Effector memory CD8-positive, alpha-beta T cell (primary cell): ENCODE results near the gene DPP6.

ENCODE experiments used
- ATAC-seq: fragments of 150-1000 bp; cut with Tn5 transposase; replicated peaks from 2 replicates; pipeline ENCODE4 v1.10.0; 2021; ENCODE audit warnings: mild to moderate bottlenecking, moderate library complexity
- DNase-seq, 3 experiments: peaks; one replicate each; pipeline ENCODE4 v3.0.0; 2021
- H3K27ac Mint-ChIP-seq, 2 donors: one replicate each; pipeline ENCODE4 v1.8.0; 2022; ENCODE audit warnings: mild to moderate bottlenecking in 2 of 2, mixed read lengths in 2 of 2, moderate library complexity in 2 of 2
- H3K27me3 Mint-ChIP-seq, 2 donors: one replicate each; pipeline ENCODE4 v1.8.0; 2022; ENCODE audit warnings: mixed read lengths in 2 of 2
- H3K36me3 Mint-ChIP-seq: one replicate; pipeline ENCODE4 v1.8.0; 2022; ENCODE audit warnings: mild to moderate bottlenecking, moderate library complexity, mixed read lengths; ENCODE audit not compliant: insufficient read depth
- H3K4me1 Mint-ChIP-seq, 2 donors: one replicate each; pipeline ENCODE4 v1.8.0; 2022; ENCODE audit warnings: low read depth in 2 of 2, mixed read lengths in 2 of 2
- H3K4me3 Mint-ChIP-seq, 2 donors: one replicate each; pipeline ENCODE4 v1.8.0; 2022; ENCODE audit warnings: mild to moderate bottlenecking in 2 of 2, mixed read lengths in 2 of 2, moderate library complexity in 2 of 2
- H3K9me3 Mint-ChIP-seq, 2 donors: one replicate each; pipeline ENCODE4 v1.8.0; 2022; ENCODE audit warnings: mixed read lengths in 2 of 2

The DPP6 gene

DNA sequence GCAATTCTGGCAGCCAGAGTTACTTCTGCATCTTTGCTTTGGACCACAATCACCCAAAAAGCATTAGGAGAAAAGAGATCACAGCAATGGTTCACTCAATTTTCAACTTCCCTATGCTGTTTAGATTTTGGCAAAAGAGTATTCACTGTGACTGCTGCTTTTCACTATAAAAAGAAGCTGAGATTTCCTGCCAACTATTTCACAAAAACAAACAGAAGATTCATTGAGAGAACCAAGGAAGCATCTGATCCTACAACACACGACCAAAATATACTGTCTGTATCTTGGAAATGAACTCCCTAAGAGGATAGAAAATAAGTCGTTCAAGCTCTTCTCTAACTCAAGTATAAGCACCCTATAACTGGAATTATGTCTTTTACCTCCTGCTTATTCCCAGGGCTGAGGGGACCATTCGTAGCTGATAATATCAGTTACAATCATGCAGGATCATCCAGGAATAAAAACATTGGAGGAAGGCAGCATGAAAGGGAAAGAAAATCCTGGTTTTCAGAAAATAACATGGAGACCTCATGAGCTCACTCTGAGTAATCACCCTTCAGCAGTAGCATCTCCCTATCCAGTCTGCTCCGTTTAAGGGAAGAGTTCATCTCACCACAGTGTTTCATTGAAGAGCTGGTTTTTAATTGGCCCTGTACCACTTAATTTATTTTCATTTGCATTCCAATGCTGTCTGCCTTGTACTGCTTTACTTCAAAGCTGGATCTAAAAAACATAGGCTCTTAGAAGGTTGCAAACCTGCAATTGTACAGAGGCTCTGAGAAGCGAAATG is 694.6 kb downstream of the DPP6 start:
- no peak overlapping the region for H3K27ac Mint-ChIP-seq
- ATAC-seq (no peak), DNase-seq (no peak)
- H3K36me3 Mint-ChIP-seq: peaks cover 2% of the 10 kb centered on the region
- H3K9me3 Mint-ChIP-seq: peaks cover 0 to 2% of the 10 kb centered on the region in 2 donors
- peaks cover 5 to 38% of the 10 kb centered on the region in 2 donors for H3K27me3 Mint-ChIP-seq
- peaks cover 0 to 1% of the 10 kb centered on the region in 2 donors for H3K4me1 Mint-ChIP-seq
- H3K4me3 Mint-ChIP-seq: no peak overlapping the region

DNA sequence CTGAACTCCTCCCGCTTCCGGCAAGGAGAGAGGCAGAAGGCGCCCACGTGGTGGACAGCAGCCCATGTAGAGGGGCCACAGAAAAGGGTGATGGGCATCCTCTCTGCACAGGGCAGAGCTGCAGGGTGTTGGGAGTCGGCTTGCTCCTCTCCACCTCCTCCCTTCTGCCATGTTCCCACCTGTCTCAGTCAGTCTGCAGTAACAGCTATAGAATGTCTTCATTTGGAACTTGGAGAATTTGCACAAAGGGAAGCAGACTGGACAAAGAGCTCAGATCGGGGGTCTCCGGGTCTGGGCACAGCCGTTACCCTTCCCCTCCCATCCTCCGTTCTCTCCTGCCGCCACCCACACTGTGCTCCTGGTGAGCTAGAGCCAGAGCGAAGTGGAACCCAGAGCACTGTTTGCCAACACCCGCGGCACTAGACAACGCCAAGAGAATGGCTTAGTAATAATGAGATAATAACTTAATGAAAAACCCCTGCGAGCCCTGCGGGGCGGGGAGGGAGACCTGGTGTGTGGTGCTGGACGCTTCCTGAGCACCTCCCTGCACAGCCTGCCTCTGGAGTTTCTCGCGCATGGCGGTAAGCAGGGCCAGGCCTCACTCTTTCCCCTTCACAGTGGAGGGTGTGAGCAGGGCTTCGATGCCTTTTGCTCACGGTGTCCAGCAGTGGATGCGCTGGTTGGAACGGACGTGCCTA is 696.0 kb downstream of the DPP6 start:
- Mint-ChIP-seq H3K9me3 (peaks cover 0 to 2% of the 10 kb centered on the region in 2 donors), H3K27ac (no peak overlapping the region), H3K4me1 (peaks cover 0 to 1% of the 10 kb centered on the region in 2 donors), H3K4me3 (no peak overlapping the region), H3K36me3 (no peaks in the 10 kb centered on the region), H3K27me3 (peaks cover 2 to 31% of the 10 kb centered on the region in 2 donors)
- DNase-seq: no peak
- no peak for ATAC-seq

DNA sequence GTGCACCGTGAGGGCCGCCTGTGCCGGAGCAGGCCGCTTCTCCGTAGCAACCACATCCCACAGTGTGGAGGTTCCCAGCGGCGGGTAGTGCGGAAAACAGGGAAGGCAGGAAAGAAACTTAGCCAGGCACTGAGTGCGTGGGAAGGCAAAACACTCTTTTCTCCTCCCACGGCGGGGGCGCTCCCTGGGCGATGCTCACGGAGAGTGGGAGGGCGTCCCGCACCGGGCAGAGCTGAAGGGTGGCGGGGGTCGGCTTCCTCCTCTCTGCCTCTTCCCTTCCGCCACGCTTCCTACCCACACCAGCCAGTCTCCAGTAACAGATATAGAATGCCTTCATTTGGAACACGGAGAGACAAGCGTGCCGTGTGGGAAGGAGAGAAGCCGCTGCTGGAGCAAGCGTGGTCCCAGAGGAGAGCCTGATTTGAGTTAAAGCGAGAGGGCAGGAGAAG is 698.2 kb downstream of the DPP6 start:
- DNase-seq (no peak), ATAC-seq (no peak)
- no peaks in the 10 kb centered on the region for H3K36me3 Mint-ChIP-seq
- H3K27ac Mint-ChIP-seq: no peak overlapping the region
- H3K4me1 Mint-ChIP-seq: peaks cover 0 to 1% of the 10 kb centered on the region in 2 donors
- H3K27me3 Mint-ChIP-seq: peaks cover 0 to 31% of the 10 kb centered on the region in 2 donors
- peaks cover 0 to 2% of the 10 kb centered on the region in 2 donors for H3K9me3 Mint-ChIP-seq
- H3K4me3 Mint-ChIP-seq: no peak overlapping the region

DNA sequence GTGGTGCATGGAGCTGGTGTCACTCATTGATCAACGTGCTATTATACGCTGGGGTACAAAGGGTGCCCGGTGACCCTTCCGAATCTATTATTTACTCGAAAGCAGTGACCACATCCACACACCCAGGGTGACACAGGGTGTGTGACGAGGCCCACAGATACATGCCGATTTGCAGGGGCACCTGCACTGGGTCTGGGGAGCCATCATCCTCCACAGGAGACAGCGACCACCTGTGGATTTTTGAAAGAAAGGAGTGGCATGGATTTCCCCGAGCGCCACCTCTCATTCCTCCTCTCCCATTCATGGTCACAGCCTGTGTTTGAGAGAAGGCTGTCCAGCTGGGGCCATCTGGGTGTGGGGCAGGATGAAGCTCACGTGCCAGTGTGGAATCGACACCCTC is 701.0 kb downstream of the DPP6 start:
- H3K4me1 Mint-ChIP-seq: no peaks in the 10 kb centered on the region
- H3K36me3 Mint-ChIP-seq: no peaks in the 10 kb centered on the region
- DNase-seq: no peak
- no peak for ATAC-seq
- H3K27ac Mint-ChIP-seq: no peak overlapping the region
- peaks cover 0 to 24% of the 10 kb centered on the region in 2 donors for H3K27me3 Mint-ChIP-seq
- H3K9me3 Mint-ChIP-seq: peaks cover 6 to 8% of the 10 kb centered on the region in 2 donors
- no peak overlapping the region for H3K4me3 Mint-ChIP-seq

- no peak overlapping the region for H3K27ac Mint-ChIP-seq
- peaks cover 6 to 8% of the 10 kb centered on the region in 2 donors for H3K9me3 Mint-ChIP-seq
- ATAC-seq (no peak), DNase-seq (no peak)
- H3K36me3 Mint-ChIP-seq: peaks cover 4% of the 10 kb centered on the region
- H3K27me3 Mint-ChIP-seq: no peaks in the 10 kb centered on the region
- no peaks in the 10 kb centered on the region for H3K4me1 Mint-ChIP-seq
- H3K4me3 Mint-ChIP-seq: no peak overlapping the region
These were observed 705.6 kb downstream of the DPP6 start for GRCh38 chr7:154757756-154758155.

GRCh38 chr7:154759989-154760388 is 707.8 kb downstream of the DPP6 start:
- ATAC-seq (no peak), DNase-seq (no peak)
- peaks cover 6 to 8% of the 10 kb centered on the region in 2 donors for H3K9me3 Mint-ChIP-seq
- H3K4me3 Mint-ChIP-seq: no peak overlapping the region
- H3K27ac Mint-ChIP-seq: no peak overlapping the region
- peaks cover 4% of the 10 kb centered on the region for H3K36me3 Mint-ChIP-seq
- H3K27me3 Mint-ChIP-seq: no peaks in the 10 kb centered on the region
- H3K4me1 Mint-ChIP-seq: no peaks in the 10 kb centered on the region

DNA sequence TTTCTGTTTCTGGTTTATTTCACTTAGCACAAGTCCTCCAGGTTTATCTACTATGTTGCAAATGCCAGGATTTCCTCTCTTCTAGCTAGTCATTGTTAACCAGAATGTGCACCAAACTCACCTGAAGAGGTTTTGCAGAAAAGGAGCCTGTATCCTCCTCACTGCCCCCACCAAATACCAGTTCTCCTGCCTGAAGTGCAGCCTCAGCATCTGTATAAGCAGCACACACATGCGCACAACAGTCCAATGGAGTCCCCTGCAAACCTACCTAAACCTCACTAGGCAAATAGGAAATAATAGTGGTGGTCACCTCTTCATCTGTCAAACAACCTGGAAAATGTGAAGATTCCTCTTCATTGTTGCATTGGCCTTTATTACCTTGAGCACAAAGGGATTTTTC is 712.9 kb downstream of the DPP6 start:
- peaks cover 1 to 9% of the 10 kb centered on the region in 2 donors for H3K9me3 Mint-ChIP-seq
- no peak overlapping the region for H3K27ac Mint-ChIP-seq
- ATAC-seq: no peak
- DNase-seq: no peak
- H3K4me1 Mint-ChIP-seq: no peaks in the 10 kb centered on the region
- H3K36me3 Mint-ChIP-seq: no peaks in the 10 kb centered on the region
- no peak overlapping the region for H3K4me3 Mint-ChIP-seq
- peaks cover 0 to 5% of the 10 kb centered on the region in 2 donors for H3K27me3 Mint-ChIP-seq

- no peak for ATAC-seq
- no peaks in the 10 kb centered on the region for H3K4me1 Mint-ChIP-seq
- H3K9me3 Mint-ChIP-seq: peaks cover 0 to 11% of the 10 kb centered on the region in 2 donors
- peaks cover 0 to 5% of the 10 kb centered on the region in 2 donors for H3K27me3 Mint-ChIP-seq
- no peak overlapping the region for H3K27ac Mint-ChIP-seq
- no peaks in the 10 kb centered on the region for H3K36me3 Mint-ChIP-seq
- H3K4me3 Mint-ChIP-seq: no peak overlapping the region
- no peak for DNase-seq
These were observed 714.9 kb downstream of the DPP6 start for GRCh38 chr7:154767142-154767541.

GRCh38 chr7:154767821-154768415 is 715.7 kb downstream of the DPP6 start:
- ATAC-seq: no peak
- Mint-ChIP-seq H3K4me3 (no peak overlapping the region), H3K27me3 (peaks cover 0 to 5% of the 10 kb centered on the region in 2 donors), H3K9me3 (peaks cover 0 to 11% of the 10 kb centered on the region in 2 donors), H3K4me1 (no peaks in the 10 kb centered on the region), H3K36me3 (no peaks in the 10 kb centered on the region), H3K27ac (no peak overlapping the region)
- DNase-seq: no peak

DNA sequence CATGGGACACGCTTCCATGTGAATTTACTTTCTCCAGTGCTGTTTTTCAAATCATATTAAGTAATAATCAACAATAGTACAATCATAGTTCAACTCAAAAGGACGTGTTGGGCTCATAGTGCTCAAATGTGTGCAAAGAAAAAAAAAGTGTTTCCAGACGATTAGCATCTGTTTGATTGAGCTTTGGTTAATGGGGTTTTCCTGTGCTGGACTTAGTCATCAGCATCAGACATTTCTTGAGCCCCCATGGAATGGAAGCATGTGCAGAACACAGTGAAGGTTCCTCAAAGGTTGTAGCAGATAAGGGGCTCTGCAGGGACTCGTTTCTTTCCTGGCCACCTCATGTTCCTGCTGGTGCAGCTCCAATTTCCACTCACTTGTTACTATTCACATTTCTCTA is 716.8 kb downstream of the DPP6 start:
- DNase-seq (no peak), ATAC-seq (no peak)
- Mint-ChIP-seq H3K4me3 (no peak overlapping the region), H3K9me3 (peaks cover 0 to 11% of the 10 kb centered on the region in 2 donors), H3K27me3 (peaks cover 0 to 5% of the 10 kb centered on the region in 2 donors), H3K27ac (no peak overlapping the region), H3K4me1 (no peaks in the 10 kb centered on the region), H3K36me3 (no peaks in the 10 kb centered on the region)

DNA sequence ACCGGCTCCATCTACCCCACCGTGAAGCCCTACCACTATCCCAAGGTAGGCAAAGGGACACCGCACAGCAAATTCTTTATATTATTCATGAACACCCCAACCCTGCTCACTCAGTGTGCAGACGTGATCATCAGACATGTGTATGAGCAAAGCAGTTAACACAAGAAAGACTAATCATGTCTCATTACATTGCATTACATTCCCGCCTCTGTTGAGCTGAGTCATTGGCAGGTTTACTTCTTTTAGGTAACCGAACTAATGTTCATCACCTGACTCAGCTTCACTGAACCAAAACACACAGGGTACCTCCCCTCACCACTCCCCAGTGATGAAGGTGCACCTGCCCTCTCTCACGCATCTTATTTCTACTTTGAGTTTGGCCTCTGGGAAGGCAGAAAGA is 717.3 kb downstream of the DPP6 start:
- H3K27ac Mint-ChIP-seq: no peak overlapping the region
- peaks cover 0 to 14% of the 10 kb centered on the region in 2 donors for H3K9me3 Mint-ChIP-seq
- H3K4me3 Mint-ChIP-seq: no peak overlapping the region
- no peaks in the 10 kb centered on the region for H3K4me1 Mint-ChIP-seq
- ATAC-seq: no peak
- peaks cover 3 to 5% of the 10 kb centered on the region in 2 donors for H3K27me3 Mint-ChIP-seq
- H3K36me3 Mint-ChIP-seq: no peaks in the 10 kb centered on the region
- no peak for DNase-seq

- no peak for ATAC-seq
- Mint-ChIP-seq H3K27me3 (peaks cover 5 to 8% of the 10 kb centered on the region in 2 donors), H3K9me3 (peaks cover 0 to 18% of the 10 kb centered on the region in 2 donors), H3K4me1 (no peaks in the 10 kb centered on the region), H3K27ac (no peak overlapping the region), H3K36me3 (no peaks in the 10 kb centered on the region), H3K4me3 (no peak overlapping the region)
- DNase-seq: no peak
These were observed 718.2 kb downstream of the DPP6 start for GRCh38 chr7:154770361-154770760.

- Mint-ChIP-seq H3K27ac (no peak overlapping the region), H3K4me1 (peaks cover 0 to under 1% of the 10 kb centered on the region in 2 donors), H3K4me3 (no peak overlapping the region), H3K36me3 (no peaks in the 10 kb centered on the region), H3K27me3 (peaks cover 5 to 8% of the 10 kb centered on the region in 2 donors), H3K9me3 (peaks cover 0 to 18% of the 10 kb centered on the region in 2 donors)
- ATAC-seq: no peak
- no peak for DNase-seq
These were observed 718.8 kb downstream of the DPP6 start for GRCh38 chr7:154770962-154771361.
